CD14-positive monocyte (primary cell): Measurements from ENCODE around the gene STRBP. TPM values are rescaled to one million over a fixed set of nuclear protein-coding genes. Genes with fewer than 3 reads are reported as not detected.

Experiments used
- DNase-seq, 3 donors: peaks; one replicate each; pipeline ENCODE4 v3.0.0-alpha.2; 2011 to 2022
- H2AFZ ChIP-seq: 2 replicates; pipeline ENCODE4 v1.6.0; 2012; ENCODE audit warnings: mild to moderate bottlenecking, low read depth, low read length, inconsistent platforms; ENCODE audit not compliant: insufficient read depth, poor library complexity, severe bottlenecking
- H3K27ac ChIP-seq, 2 donors: 1 replicate in 1 of 2; 2 replicates in 1 of 2; pipeline ENCODE4 v1.5.1; 2012 to 2013; ENCODE audit warnings: low read length in 2 of 2, control low read depth in 1 of 2, inconsistent platforms in 1 of 2, low read depth in 1 of 2, mild to moderate bottlenecking in 1 of 2
- H3K27me3 ChIP-seq, 2 donors: one replicate each; pipeline versions ENCODE4 v1.6.0 to v1.6.1; 2011 to 2013; ENCODE audit warnings: low read length in 2 of 2; ENCODE audit not compliant: control insufficient read depth in 2 of 2, insufficient read depth in 2 of 2
- H3K36me3 ChIP-seq, 2 donors: replicated peaks in 1 of 2; 1 replicate in 1 of 2; 2 replicates in 1 of 2; pipeline versions ENCODE4 v1.5.1 to v1.6.1; 2012 to 2013; ENCODE audit warnings: low read length in 2 of 2, control low read depth in 1 of 2, inconsistent platforms in 1 of 2, mild to moderate bottlenecking in 1 of 2; ENCODE audit not compliant: insufficient read depth in 2 of 2, control insufficient read depth in 1 of 2
- H3K4me1 ChIP-seq, 2 donors: 1 replicate in 1 of 2; 2 replicates in 1 of 2; pipeline versions ENCODE4 v1.5.1 to v1.6.1; 2012 to 2013; ENCODE audit warnings: low read length in 2 of 2, control low read depth in 1 of 2, inconsistent platforms in 1 of 2, mild to moderate bottlenecking in 1 of 2, moderate library complexity in 1 of 2; ENCODE audit not compliant: insufficient read depth in 2 of 2, control insufficient read depth in 1 of 2
- H3K4me2 ChIP-seq: replicated peaks from 2 replicates; pipeline ENCODE3; 2012; ENCODE audit warnings: low read length, moderate library complexity, mild to moderate bottlenecking; ENCODE audit not compliant: poor library complexity, severe bottlenecking; ENCODE audit errors: extremely low read depth
- H3K4me3 ChIP-seq, 3 experiments: fragments of 200-600 bp in 1 of 3; sonication (generic) in 1 of 3; replicated peaks in 1 of 3; 1 replicate in 2 of 3; 2 replicates in 1 of 3; pipeline ENCODE4 v1.5.1; 2011 to 2013; ENCODE audit warnings: low read length in 3 of 3, mild to moderate bottlenecking in 3 of 3, control low read depth in 2 of 3, low read depth in 2 of 3, inconsistent platforms in 1 of 3, moderate library complexity in 1 of 3
- H3K79me2 ChIP-seq: 2 replicates; pipeline ENCODE4 v1.6.0; 2012; ENCODE audit warnings: mild to moderate bottlenecking, control low read depth, inconsistent platforms, low read length, moderate library complexity; ENCODE audit not compliant: insufficient read depth
- H3K9ac ChIP-seq: 2 replicates; pipeline ENCODE4 v1.6.0; 2017; ENCODE audit warnings: low read length, mild to moderate bottlenecking; ENCODE audit not compliant: insufficient read depth, poor library complexity, severe bottlenecking
- H3K9me3 ChIP-seq, 2 donors: replicated peaks in 1 of 2; 1 replicate in 1 of 2; 2 replicates in 1 of 2; pipeline versions ENCODE4 v1.5.1 to v1.6.1; 2012 to 2013; ENCODE audit warnings: low read length in 2 of 2, control low read depth in 1 of 2; ENCODE audit not compliant: control insufficient read depth in 1 of 2, insufficient read depth in 1 of 2
- H4K20me1 ChIP-seq: 2 replicates; pipeline ENCODE4 v1.6.0; 2012; ENCODE audit warnings: mild to moderate bottlenecking, low read length, control low read depth, moderate library complexity; ENCODE audit not compliant: insufficient read depth
- H3K27ac Mint-ChIP-seq, 7 donors: one replicate each; pipeline ENCODE4 v1.8.0; 2020; ENCODE audit warnings: mild to moderate bottlenecking in 7 of 7, mixed read lengths in 7 of 7, moderate library complexity in 6 of 7, inconsistent platforms in 2 of 7
- H3K27me3 Mint-ChIP-seq, 3 donors: one replicate each; pipeline ENCODE4 v1.8.0; 2021 to 2022; ENCODE audit warnings: low read depth in 3 of 3, mild to moderate bottlenecking in 3 of 3, mixed read lengths in 3 of 3, moderate library complexity in 3 of 3, inconsistent platforms in 1 of 3
- H3K36me3 Mint-ChIP-seq, 2 donors: one replicate each; pipeline ENCODE4 v1.8.0; 2020; ENCODE audit warnings: mixed read lengths in 2 of 2, inconsistent platforms in 1 of 2, mild to moderate bottlenecking in 1 of 2
- H3K4me1 Mint-ChIP-seq: one replicate; pipeline ENCODE4 v1.8.0; 2020; ENCODE audit warnings: mild to moderate bottlenecking, mixed read lengths
- H3K4me3 Mint-ChIP-seq, 2 donors: one replicate each; pipeline ENCODE4 v1.8.0; 2020; ENCODE audit warnings: mild to moderate bottlenecking in 2 of 2, mixed read lengths in 2 of 2, moderate library complexity in 1 of 2
- H3K9me3 Mint-ChIP-seq, 7 donors: one replicate each; pipeline ENCODE4 v1.8.0; 2020 to 2022; ENCODE audit warnings: mixed read lengths in 7 of 7, mild to moderate bottlenecking in 6 of 7, moderate library complexity in 6 of 7, inconsistent platforms in 2 of 7
- CTCF ChIP-seq: fragments of 200-600 bp; IDR thresholded peaks from one replicate; pipeline ENCODE4 v1.8.0; 2022; ENCODE audit warnings: antibody characterized with exemption, mild to moderate bottlenecking
- WGBS: methylation state at CpG from one replicate; pipeline ENCODE4 v1.1.5; 2013; ENCODE audit warnings: missing lambda C conversion rate; ENCODE audit not compliant: insufficient coverage; 5-methylcytosine and 5-hydroxymethylcytosine counted together
- intact Hi-C, 2 donors: fragments of 100-400 bp; cut with micrococcal nuclease; formaldehyde crosslinking; loops; one replicate each; pipeline versions ENCODE4 v1.15.0 to v1.15.1; 2023
- polyA plus RNA-seq, 3 donors: library from polyadenylated mRNA; depleted of rRNA in 1 of 3; unstranded in 2 of 3; stranded (reverse) in 1 of 3; fragments of 300-500 nt in 2 of 3; fragments of >200 nt in 1 of 3; fragmentation: Illumina TruSeq in 2 of 3; gene quantifications; 1 replicate in 2 of 3; 2 replicates in 1 of 3; pipeline ENCODE4 v1.2.3, GENCODE V29; 2012 to 2021

The STRBP gene
- polyA plus RNA-seq, 3 donors: 0.97 to 1.9 (median 1.9) TPM

- peaks cover 2% of the 10 kb centered on the region for H3K4me1 Mint-ChIP-seq
- H3K79me2 ChIP-seq: no peaks in the 10 kb centered on the region
Observed at GRCh38 chr9:123196124-123196523, 72.3 kb downstream of the STRBP start.

GRCh38 chr9:123194023-123194422, 74.4 kb downstream of the STRBP start:
- H4K20me1 ChIP-seq: no peaks in the 10 kb centered on the region
- no peaks in the 10 kb centered on the region for H3K4me1 Mint-ChIP-seq
- H3K9me3 ChIP-seq: no peaks in the 10 kb centered on the region
- H2AFZ ChIP-seq: no peak overlapping the region
- intact Hi-C loops: loop anchor here in 1 of 2 donors (10.0 kb wide), 1 partner anchor 61 kb away; no protein-coding TSS in a partner anchor
- no peaks in the 10 kb centered on the region for H3K36me3 ChIP-seq
- H3K4me3 Mint-ChIP-seq: no peak overlapping the region
- H3K36me3 Mint-ChIP-seq: no peaks in the 10 kb centered on the region
- no peak for DNase-seq
- H3K27ac ChIP-seq: no peak overlapping the region
- H3K9ac ChIP-seq: no peak overlapping the region
- peaks cover 0 to 3% (median 0%) of the 10 kb centered on the region in 3 donors for H3K27me3 Mint-ChIP-seq
- peaks cover 0 to 2% (median 0%) of the 10 kb centered on the region in 7 donors for H3K9me3 Mint-ChIP-seq
- no peak overlapping the region for H3K4me3 ChIP-seq
- no peaks in the 10 kb centered on the region for H3K79me2 ChIP-seq
- TF ChIP-seq CTCF: no peak
- no peak overlapping the region for H3K27ac Mint-ChIP-seq
- WGBS: 100% methylated on average over 1 of the region's 1 CpG
- no peaks in the 10 kb centered on the region for H3K27me3 ChIP-seq
- H3K4me1 ChIP-seq: no peaks in the 10 kb centered on the region
- no peak overlapping the region for H3K4me2 ChIP-seq

More at GRCh38 chr9:123196124-123196523, 72.3 kb downstream of the STRBP start:
- Histone ChIP-seq H3K4me2 (no peak overlapping the region), H4K20me1 (no peaks in the 10 kb centered on the region), H2AFZ (no peak overlapping the region), H3K4me3 (no peak overlapping the region), H3K9me3 (no peaks in the 10 kb centered on the region), H3K9ac (no peak overlapping the region), H3K4me1 (no peaks in the 10 kb centered on the region), H3K36me3 (no peaks in the 10 kb centered on the region), H3K27me3 (no peaks in the 10 kb centered on the region), H3K27ac (no peak overlapping the region)
- intact Hi-C loops: loop anchor here in 1 of 2 donors (10.0 kb wide), 1 partner anchor 59 kb away; no protein-coding TSS in a partner anchor
- peaks cover 0 to 4% (median 0%) of the 10 kb centered on the region in 3 donors for H3K27me3 Mint-ChIP-seq
- no peak overlapping the region for H3K27ac Mint-ChIP-seq
- H3K4me3 Mint-ChIP-seq: no peak overlapping the region
- peaks cover 0 to 2% (median 0%) of the 10 kb centered on the region in 7 donors for H3K9me3 Mint-ChIP-seq
- H3K36me3 Mint-ChIP-seq: no peaks in the 10 kb centered on the region
- no CpG with 5 or more reads among the region's 1 CpG for WGBS
- DNase-seq: no peak
- TF ChIP-seq CTCF: no peak
